ENCODE results near the gene GSTM4. TPM values are rescaled to one million over a fixed set of nuclear protein-coding genes. Genes with fewer than 3 reads are reported as not detected.
A peak's percentile ranks its signal among the peaks of the same experiment; 100 is the strongest.

GSTM4 gene
- total RNA-seq, 1 experiment from 2014 or later, result 22.0 TPM

GRCh38 chr1:109649491-109649914 lies 6.4 kb upstream of the GSTM4 start:
- no peaks in the 10 kb centered on the region for H3K27me3 ChIP-seq (ENCODE audit: control insufficient read depth, insufficient read depth, low read length)
- intact Hi-C loops (cut with micrococcal nuclease; ENCODE audit: unreplicated experiment) (no loop called here), in situ Hi-C loops (cut with HindIII; ENCODE audit: low pct_unique_long_range_greater_than_20kb, low sequenced_read_pairs) (no loop called here)
- TF ChIP-seq, protein P1, sequence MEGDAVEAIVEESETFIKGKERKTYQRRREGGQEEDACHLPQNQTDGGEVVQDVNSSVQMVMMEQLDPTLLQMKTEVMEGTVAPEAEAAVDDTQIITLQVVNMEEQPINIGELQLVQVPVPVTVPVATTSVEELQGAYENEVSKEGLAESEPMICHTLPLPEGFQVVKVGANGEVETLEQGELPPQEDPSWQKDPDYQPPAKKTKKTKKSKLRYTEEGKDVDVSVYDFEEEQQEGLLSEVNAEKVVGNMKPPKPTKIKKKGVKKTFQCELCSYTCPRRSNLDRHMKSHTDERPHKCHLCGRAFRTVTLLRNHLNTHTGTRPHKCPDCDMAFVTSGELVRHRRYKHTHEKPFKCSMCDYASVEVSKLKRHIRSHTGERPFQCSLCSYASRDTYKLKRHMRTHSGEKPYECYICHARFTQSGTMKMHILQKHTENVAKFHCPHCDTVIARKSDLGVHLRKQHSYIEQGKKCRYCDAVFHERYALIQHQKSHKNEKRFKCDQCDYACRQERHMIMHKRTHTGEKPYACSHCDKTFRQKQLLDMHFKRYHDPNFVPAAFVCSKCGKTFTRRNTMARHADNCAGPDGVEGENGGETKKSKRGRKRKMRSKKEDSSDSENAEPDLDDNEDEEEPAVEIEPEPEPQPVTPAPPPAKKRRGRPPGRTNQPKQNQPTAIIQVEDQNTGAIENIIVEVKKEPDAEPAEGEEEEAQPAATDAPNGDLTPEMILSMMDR (IDR thresholded peaks at IDR 0.05), result peak; percentile 43
- no peak for TF ChIP-seq SIN3A (IDR thresholded peaks at IDR 0.05; ENCODE audit: borderline replicate concordance, insufficient read depth, low read depth, low read length)
- H3K9me3 ChIP-seq (ENCODE audit: control insufficient read depth, insufficient read depth, low read depth, low read length), result no peaks in the 10 kb centered on the region
- no peak for DNase-seq (ENCODE audit: low read depth, low spot score)
- no peaks in the 10 kb centered on the region for H3K36me3 ChIP-seq (ENCODE audit: control insufficient read depth, insufficient read depth, low read length)
- POLR2A ChIA-PET, result no interaction called here
- no peak overlapping the region for H3K27ac ChIP-seq (ENCODE audit: low read length)
- no peak for ATAC-seq
- H3K4me1 ChIP-seq (ENCODE audit: control insufficient read depth, insufficient read depth, low read length), result peaks cover 5% of the 10 kb centered on the region; the same call in 1 of the 2 replicates
- CTCF ChIA-PET, result interaction anchor here (0.6 to 1.4 kb wide), 2 partner anchors 40 to 104 kb away, joined by 3 read pairs; no protein-coding TSS in a partner anchor
- H3K4me3 ChIP-seq (ENCODE audit: low read depth in 2 of 2, low read length in 2 of 2), result 0 out of 4 replicates have a peak overlapping the region, but pooled peaks of 1 of the 2 experiments have one; percentile 8
- BruUV-seq (replicated peaks), result no TSS peak

- Histone ChIP-seq H3K36me3 (ENCODE audit: control insufficient read depth, insufficient read depth, low read length) (no peaks in the 10 kb centered on the region), H3K27me3 (ENCODE audit: control insufficient read depth, insufficient read depth, low read length) (no peaks in the 10 kb centered on the region), H3K4me1 (ENCODE audit: control insufficient read depth, insufficient read depth, low read length) (no peaks in the 10 kb centered on the region; the same call in 1 of the 2 replicates), H3K9me3 (ENCODE audit: control insufficient read depth, insufficient read depth, low read depth, low read length) (no peaks in the 10 kb centered on the region), H3K27ac (ENCODE audit: low read length) (no peak overlapping the region), H3K4me3 (ENCODE audit: low read depth in 2 of 2, low read length in 2 of 2) (no peak overlapping the region)
- no TSS peak for BruUV-seq (replicated peaks)
- ATAC-seq (no peak), DNase-seq (ENCODE audit: low read depth, low spot score) (no peak)
- TF ChIP-seq, protein P2, sequence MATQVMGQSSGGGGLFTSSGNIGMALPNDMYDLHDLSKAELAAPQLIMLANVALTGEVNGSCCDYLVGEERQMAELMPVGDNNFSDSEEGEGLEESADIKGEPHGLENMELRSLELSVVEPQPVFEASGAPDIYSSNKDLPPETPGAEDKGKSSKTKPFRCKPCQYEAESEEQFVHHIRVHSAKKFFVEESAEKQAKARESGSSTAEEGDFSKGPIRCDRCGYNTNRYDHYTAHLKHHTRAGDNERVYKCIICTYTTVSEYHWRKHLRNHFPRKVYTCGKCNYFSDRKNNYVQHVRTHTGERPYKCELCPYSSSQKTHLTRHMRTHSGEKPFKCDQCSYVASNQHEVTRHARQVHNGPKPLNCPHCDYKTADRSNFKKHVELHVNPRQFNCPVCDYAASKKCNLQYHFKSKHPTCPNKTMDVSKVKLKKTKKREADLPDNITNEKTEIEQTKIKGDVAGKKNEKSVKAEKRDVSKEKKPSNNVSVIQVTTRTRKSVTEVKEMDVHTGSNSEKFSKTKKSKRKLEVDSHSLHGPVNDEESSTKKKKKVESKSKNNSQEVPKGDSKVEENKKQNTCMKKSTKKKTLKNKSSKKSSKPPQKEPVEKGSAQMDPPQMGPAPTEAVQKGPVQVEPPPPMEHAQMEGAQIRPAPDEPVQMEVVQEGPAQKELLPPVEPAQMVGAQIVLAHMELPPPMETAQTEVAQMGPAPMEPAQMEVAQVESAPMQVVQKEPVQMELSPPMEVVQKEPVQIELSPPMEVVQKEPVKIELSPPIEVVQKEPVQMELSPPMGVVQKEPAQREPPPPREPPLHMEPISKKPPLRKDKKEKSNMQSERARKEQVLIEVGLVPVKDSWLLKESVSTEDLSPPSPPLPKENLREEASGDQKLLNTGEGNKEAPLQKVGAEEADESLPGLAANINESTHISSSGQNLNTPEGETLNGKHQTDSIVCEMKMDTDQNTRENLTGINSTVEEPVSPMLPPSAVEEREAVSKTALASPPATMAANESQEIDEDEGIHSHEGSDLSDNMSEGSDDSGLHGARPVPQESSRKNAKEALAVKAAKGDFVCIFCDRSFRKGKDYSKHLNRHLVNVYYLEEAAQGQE (IDR thresholded peaks at IDR 0.05; ENCODE audit: insufficient read depth in 1 of 2, low read depth in 2 of 2, low read length in 1 of 2), result no peak
- TF ChIP-seq TCF7L2 (IDR thresholded peaks at IDR 0.05; ENCODE audit: low read depth, low read length), result no peak
- no peak for TF ChIP-seq SIN3A (IDR thresholded peaks at IDR 0.05; ENCODE audit: borderline replicate concordance, insufficient read depth, low read depth, low read length)
- TF ChIP-seq, protein P1 (IDR thresholded peaks at IDR 0.05), result no peak
- no peak for TF ChIP-seq POLR2AphosphoS5 (IDR thresholded peaks at IDR 0.05; ENCODE audit: low read depth, low read length)
- ChIA-PET CTCF (no interaction called here), POLR2A (no interaction called here)
- in situ Hi-C loops (cut with HindIII; ENCODE audit: low pct_unique_long_range_greater_than_20kb, low sequenced_read_pairs) (no loop called here), intact Hi-C loops (cut with micrococcal nuclease; ENCODE audit: unreplicated experiment) (no loop called here)
Observed at GRCh38 chr1:109650609-109651008, 5.3 kb upstream of the GSTM4 start.

Data from Panc1 (cell line).